ENCODE results near the gene CCND3. TPM values are rescaled to one million over a fixed set of nuclear protein-coding genes. Genes with fewer than 3 reads are reported as not detected.

The CCND3 gene
- polyA plus RNA-seq, 2 of the 4 experiments (the other 2 are of a cell fraction), result 112 to 228 TPM

DNA sequence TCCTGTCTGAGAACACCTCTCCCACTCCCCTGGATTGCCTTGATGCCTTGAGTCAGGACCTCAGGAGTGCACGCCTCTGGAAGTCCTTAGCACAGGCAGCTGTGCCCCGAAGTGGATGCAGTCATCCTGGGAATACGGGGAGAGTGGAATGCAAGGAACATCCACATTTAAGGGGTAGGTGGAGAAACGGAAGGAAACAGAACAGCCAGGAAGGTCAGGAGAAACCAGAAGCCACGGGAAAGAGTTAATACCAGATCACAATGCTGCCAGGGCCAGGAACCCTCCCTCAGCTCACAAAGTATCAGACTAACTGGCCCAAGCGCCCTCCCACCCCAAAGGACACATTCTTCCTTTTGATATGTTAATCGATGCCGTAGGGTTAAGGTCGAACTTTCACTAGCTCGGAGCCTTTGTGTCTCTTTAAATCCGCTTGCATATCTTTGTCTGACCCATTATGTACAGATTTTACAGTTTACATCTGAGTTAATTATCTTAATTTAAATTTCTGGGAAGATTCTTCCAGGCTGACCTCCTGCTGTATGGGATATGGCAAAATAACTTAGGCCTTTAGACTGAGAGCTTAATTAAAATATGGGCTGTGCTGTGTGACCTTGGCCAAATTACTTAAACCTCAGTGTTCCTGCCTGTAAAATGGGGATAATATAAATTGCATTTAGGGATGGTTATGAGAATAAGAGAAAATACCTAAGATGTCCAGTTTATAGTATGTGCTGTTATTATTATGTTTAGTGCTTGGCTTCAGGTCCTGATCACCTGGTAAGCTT is 24.0 kb upstream of the CCND3 start:
- H3K27ac ChIP-seq, result peak overlapping the region; percentile 95 to 97
- H3K4me3 ChIP-seq, result no peak overlapping the region
- peaks cover 90% of the 10 kb centered on the region for H3K4me1 ChIP-seq
- ChIA-PET POLR2A (interaction anchor here (1.1 kb wide), 1 partner anchor 178 kb away, joined by 3 read pairs; the partner anchor contains the start of gene TOMM6), CTCF (interaction anchor here (0.7 to 2.5 kb wide), 5 partner anchors 10 to 148 kb away, joined by 3 to 9 read pairs (median 3); no protein-coding TSS in a partner anchor)
- peak overlapping the region; percentile 80 for H3K4me2 ChIP-seq
- ATAC-seq (no peak), DNase-seq (ENCODE audit: low read depth in 1 of 2, low spot score in 1 of 2) (no peak), FAIRE-seq (no peak)
- TF ChIP-seq RFX5 (IDR thresholded peaks at IDR 0.05) (no peak), KDM5A (IDR thresholded peaks at IDR 0.05) (no peak), ESRRA (IDR thresholded peaks at IDR 0.05; ENCODE audit: borderline replicate concordance, low read length) (no peak), HDAC2 (IDR thresholded peaks at IDR 0.05) (no peak), MAFK (IDR thresholded peaks at IDR 0.05; ENCODE audit: partially characterized antibody) (no peak)
- TF ChIP-seq, protein P1, sequence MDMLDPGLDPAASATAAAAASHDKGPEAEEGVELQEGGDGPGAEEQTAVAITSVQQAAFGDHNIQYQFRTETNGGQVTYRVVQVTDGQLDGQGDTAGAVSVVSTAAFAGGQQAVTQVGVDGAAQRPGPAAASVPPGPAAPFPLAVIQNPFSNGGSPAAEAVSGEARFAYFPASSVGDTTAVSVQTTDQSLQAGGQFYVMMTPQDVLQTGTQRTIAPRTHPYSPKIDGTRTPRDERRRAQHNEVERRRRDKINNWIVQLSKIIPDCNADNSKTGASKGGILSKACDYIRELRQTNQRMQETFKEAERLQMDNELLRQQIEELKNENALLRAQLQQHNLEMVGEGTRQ (IDR thresholded peaks at IDR 0.05), result no peak
- 58% methylated on average over 10 of the region's 11 CpGs for WGBS (ENCODE audit: missing lambda C conversion rate)
- no peaks in the 10 kb centered on the region for H3K9me3 ChIP-seq

DNA sequence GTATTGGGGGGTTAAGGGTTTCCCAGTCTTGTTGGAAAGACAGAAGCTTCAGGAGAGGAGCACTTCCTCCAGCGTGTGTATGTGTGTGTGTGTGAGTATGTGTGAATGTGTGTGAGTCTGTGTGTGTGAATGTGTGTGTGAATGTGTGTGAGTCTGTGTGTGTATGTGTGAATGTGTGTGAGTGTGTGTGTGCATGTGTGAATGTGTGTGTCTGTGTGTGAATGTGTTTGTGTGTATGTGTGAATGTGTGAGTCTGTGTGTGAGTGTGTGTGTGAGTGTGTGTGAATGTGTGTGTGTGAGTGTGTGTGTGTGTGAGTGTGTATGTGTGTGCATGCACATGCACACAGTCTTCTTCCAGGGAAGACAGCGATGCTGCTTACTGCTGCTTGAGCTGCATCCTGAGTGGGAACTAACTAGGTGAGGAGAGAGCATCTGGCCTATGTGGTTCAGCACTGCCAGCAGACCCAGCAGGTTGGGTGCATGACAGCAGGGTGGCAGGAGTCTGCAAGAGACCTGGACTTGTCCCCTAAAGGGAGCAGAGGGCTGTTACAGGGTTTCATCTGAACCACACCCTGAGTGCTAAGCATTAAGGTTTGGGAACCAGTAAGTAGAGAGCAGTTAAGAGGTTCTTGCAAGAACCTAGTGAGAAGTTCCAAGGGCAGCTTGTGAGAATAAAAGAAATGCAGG is 22.7 kb upstream of the CCND3 start:
- WGBS (ENCODE audit: missing lambda C conversion rate), result 51% methylated on average over 2 of the region's 2 CpGs
- peaks cover 79% of the 10 kb centered on the region for H3K4me1 ChIP-seq
- no peaks in the 10 kb centered on the region for H3K9me3 ChIP-seq
- TF ChIP-seq PHF8 (IDR thresholded peaks at IDR 0.05; ENCODE audit: borderline replicate concordance, low read depth) (no peak), RFX5 (IDR thresholded peaks at IDR 0.05) (no peak), CEBPB (IDR thresholded peaks at IDR 0.05) (no peak), EP300 (IDR thresholded peaks at IDR 0.05) (no peak), CHD2 (IDR thresholded peaks at IDR 0.05; ENCODE audit: low read length, partially characterized antibody) (no peak), CBX2 (IDR thresholded peaks at IDR 0.05; ENCODE audit: borderline replicate concordance, low read depth) (no peak), ZC3H11A (IDR thresholded peaks at IDR 0.05) (no peak)
- TF ChIP-seq, protein P2, sequence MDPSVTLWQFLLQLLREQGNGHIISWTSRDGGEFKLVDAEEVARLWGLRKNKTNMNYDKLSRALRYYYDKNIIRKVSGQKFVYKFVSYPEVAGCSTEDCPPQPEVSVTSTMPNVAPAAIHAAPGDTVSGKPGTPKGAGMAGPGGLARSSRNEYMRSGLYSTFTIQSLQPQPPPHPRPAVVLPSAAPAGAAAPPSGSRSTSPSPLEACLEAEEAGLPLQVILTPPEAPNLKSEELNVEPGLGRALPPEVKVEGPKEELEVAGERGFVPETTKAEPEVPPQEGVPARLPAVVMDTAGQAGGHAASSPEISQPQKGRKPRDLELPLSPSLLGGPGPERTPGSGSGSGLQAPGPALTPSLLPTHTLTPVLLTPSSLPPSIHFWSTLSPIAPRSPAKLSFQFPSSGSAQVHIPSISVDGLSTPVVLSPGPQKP (IDR thresholded peaks at IDR 0.05; ENCODE audit: low read depth, low read length), result no peak
- TF ChIP-seq, protein P3, sequence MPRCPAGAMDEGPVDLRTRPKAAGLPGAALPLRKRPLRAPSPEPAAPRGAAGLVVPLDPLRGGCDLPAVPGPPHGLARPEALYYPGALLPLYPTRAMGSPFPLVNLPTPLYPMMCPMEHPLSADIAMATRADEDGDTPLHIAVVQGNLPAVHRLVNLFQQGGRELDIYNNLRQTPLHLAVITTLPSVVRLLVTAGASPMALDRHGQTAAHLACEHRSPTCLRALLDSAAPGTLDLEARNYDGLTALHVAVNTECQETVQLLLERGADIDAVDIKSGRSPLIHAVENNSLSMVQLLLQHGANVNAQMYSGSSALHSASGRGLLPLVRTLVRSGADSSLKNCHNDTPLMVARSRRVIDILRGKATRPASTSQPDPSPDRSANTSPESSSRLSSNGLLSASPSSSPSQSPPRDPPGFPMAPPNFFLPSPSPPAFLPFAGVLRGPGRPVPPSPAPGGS (IDR thresholded peaks at IDR 0.05), result no peak
- TF ChIP-seq, protein P4, sequence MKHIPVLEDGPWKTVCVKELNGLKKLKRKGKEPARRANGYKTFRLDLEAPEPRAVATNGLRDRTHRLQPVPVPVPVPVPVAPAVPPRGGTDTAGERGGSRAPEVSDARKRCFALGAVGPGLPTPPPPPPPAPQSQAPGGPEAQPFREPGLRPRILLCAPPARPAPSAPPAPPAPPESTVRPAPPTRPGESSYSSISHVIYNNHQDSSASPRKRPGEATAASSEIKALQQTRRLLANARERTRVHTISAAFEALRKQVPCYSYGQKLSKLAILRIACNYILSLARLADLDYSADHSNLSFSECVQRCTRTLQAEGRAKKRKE (CRISPR knock-in tag; IDR thresholded peaks at IDR 0.05; ENCODE audit: low read depth), result no peak
- peak overlapping the region; percentile 44 for H3K4me2 ChIP-seq
- ChIA-PET POLR2A (interaction anchor here (0.9 kb wide), 1 partner anchor 177 kb away, joined by 3 read pairs; the partner anchor contains the start of gene TOMM6), CTCF (interaction anchor here (1.2 to 3.7 kb wide), 4 partner anchors 79 to 178 kb away, joined by 3 to 20 read pairs (median 6); partner anchors contain the start of gene TOMM6)
- peak in 1 of 2 experiments; percentile 53 for DNase-seq (ENCODE audit: low read depth in 1 of 2, low spot score in 1 of 2)
- peak overlapping the region; percentile 95 to 97 for H3K27ac ChIP-seq
- no peak overlapping the region for H3K4me3 ChIP-seq
- ATAC-seq, result no peak; a peak in 1 of 6 replicates
- FAIRE-seq, result no peak

DNA sequence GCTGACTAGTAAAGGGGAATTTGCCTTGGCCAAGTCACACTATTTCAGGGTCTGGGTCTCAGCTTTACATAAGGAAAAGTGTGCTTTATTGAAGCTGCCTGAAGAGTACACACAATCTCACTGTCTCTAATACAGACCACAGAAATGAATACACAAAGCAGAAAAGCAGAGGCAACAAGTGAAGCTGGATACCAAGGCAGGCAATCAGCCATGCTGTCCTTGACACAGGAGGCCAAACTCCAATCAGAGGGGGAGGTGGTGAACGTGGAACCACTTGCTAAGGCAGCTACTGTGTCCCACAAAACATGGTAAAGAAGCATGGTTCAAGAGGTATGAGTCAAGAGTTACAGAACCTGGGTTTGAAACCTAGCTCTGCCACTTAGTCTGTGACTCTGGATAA is 21.8 kb upstream of the CCND3 start:
- no peak overlapping the region for H3K4me3 ChIP-seq
- FAIRE-seq, result no peak
- peak overlapping the region; percentile 95 to 97 for H3K27ac ChIP-seq
- CTCF ChIA-PET, result interaction anchor here (1.2 to 3.7 kb wide), 4 partner anchors 80 to 177 kb away, joined by 3 to 20 read pairs (median 6); partner anchors contain the start of gene TOMM6
- no peaks in the 10 kb centered on the region for H3K9me3 ChIP-seq
- POLR2A ChIA-PET, result interaction anchor here (0.8 to 0.9 kb wide), 2 partner anchors 175 to 176 kb away, joined by 3 to 4 read pairs; partner anchors contain the start of gene TOMM6
- DNase-seq (ENCODE audit: low read depth in 1 of 2, low spot score in 1 of 2), result no peak
- peaks cover 72% of the 10 kb centered on the region for H3K4me1 ChIP-seq
- peak overlapping the region; percentile 44 for H3K4me2 ChIP-seq
- ATAC-seq, result no peak
- no peak for TF ChIP-seq EP300 (IDR thresholded peaks at IDR 0.05)
- TF ChIP-seq GATA3 (IDR thresholded peaks at IDR 0.05; ENCODE audit: borderline replicate concordance), result no peak
- 47% methylated on average over 1 of the region's 1 CpG for WGBS (ENCODE audit: missing lambda C conversion rate)

Measured in A549 (cell line).